AG08395 (cell line): ENCODE results near the gene MEF2A.
"Not testable (repeated sequence)": the region's sequence is repeated elsewhere in the genome, so short reads cannot be mapped to it uniquely, and the experiment has no call there.

ENCODE experiments used
- DNase-seq: peaks from one replicate; pipeline ENCODE4 v3.0.0; 2012; ENCODE audit warnings: mixed read lengths, low spot score

Gene MEF2A

GRCh38 chr15:99565299-99566156, at the start of gene MEF2A:
Gene MEF2A (plus strand): TSS chr15:99565984. CDS start chr15:99633120, 67,136 bp downstream.
- peak; percentile 96 for DNase-seq

DNA sequence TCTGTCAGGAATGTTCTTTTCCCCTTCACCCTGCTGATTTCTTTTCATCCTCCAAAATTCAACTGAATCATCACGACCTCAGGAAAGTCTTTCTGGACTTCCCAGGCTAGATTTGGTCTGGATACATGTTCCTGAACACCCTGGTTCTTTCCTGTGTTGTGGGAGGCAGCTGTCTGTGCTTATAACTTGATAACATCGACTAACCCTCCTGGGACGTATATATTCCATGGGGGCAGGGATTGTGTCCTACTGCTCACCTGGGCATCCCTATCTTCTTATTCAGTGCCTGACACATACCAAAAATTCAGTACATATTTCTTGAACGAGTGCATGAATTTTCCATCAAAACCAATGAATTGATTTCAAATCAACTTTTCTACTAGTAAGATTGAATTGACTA, 47.6 kb upstream of the MEF2A start:
- no peak for DNase-seq

DNA sequence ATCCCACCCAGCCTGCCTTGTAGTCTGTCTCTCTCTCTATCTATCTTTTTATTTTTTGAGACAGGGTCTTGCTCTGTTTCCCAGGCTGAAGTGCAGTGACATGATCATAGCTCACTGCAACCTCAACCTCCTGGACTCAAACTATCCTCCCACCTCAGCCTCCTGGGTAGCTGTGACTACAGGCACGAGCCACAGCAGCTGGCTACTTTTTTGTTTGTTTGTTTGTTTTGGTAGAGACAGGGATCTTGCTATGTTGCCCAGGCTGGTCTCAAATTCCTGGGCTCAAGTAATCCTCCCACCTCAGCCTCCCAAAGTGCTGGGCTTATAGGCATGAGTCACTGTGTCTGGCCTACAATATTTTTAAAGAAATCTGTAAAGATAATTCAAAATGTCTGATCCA, 46.4 kb upstream of the MEF2A start:
- DNase-seq: not testable (repeated sequence)

- no peak for DNase-seq
Measured at GRCh38 chr15:99522288-99522687, 43.5 kb upstream of the MEF2A start.

GRCh38 chr15:99526176-99526575, 39.6 kb upstream of the MEF2A start:
- no peak for DNase-seq

GRCh38 chr15:99526671-99527070, 39.1 kb upstream of the MEF2A start:
- no peak for DNase-seq

DNA sequence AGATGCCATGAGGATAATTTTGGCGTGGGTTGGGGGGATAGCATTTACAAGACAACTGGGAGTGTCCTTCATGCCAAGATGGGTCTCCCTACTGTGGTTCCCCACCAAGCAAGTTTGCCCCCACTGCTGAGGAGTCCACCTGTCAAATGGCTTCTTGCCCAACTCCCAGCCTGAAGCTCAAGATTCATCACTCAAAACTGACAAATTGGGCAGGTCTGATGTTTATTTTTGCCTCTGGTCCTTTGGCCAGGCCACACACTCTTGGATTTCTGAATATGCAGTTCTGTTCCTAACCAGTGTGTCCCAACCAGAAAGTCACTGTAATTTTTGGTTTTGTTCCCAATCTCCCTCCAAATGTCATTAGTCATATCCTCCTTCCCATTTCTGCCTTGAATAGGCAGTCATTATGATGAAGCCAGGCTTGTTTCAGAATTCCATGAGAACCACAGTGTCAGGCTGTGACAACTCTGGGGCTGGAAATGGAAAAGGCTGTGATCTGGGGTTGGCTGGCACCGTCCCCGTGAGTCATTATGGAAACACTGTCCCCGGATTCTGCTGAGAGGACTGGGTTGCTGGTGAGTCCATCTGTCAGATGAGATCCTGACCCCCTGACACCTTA, 29.3 kb upstream of the MEF2A start:
- DNase-seq: peak; percentile 86

DNA sequence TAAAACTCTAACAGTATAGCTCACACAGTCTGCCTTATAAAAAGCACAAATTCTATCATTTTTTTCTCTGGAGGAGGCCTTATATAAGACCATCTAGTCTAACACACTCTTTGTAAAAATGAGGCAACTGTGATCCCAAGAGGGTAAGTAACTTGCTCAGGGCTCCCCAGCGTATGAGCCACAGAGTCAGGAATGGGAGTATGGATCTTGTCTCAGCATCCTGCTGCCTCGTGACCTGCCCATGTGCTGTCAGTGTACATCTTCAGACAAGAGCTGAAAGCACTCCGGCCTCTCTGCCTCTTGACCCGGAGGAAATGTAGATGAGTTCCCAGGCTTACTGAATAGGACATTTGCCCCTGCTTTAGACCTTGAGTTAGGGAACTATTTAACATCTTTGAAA, 28.4 kb upstream of the MEF2A start:
- DNase-seq: peak; percentile 26

DNA sequence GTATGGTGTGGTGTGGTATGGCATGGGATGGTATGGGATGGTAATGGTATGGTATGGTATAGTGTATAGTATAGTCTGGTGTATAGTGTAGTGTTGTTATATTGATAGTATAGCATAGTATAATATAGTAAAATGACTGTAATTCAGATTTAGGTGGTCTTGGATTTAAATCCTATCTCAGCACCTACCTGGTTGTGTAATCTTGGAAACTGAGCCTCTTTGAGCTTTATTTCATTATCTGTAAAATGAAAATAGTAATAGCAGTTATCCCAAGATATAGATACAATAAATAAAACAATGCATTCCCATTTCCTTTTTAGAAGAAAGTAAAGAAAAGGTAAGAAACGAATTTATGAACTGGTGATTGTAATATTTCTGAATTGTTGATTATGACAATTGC, 27.5 kb upstream of the MEF2A start:
- DNase-seq: no peak

DNA sequence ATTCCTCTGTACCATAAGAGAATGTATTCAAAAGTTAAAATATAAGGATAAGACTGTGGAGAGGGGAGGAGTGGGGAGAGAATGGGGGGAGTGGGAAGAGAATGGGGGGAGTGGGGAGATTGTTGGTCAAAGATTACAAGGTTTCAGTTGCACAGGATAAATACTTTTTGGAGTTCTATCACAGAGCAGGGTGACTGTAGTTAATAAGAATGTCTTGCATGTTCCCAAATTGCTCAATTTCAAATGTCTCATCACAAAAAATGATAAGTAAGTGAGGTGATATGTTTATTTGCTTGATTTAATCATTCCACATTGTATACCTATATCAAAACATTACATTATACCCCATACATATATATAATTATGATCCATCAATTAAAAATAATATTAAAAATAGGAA, 23.0 kb upstream of the MEF2A start:
- DNase-seq: no peak

- DNase-seq: no peak
Measured at GRCh38 chr15:99545605-99546004, 20.2 kb upstream of the MEF2A start.

- no peak for DNase-seq
Measured at GRCh38 chr15:99546441-99547100, 19.2 kb upstream of the MEF2A start.

GRCh38 chr15:99547517-99547916, 18.3 kb upstream of the MEF2A start:
- no peak for DNase-seq

DNA sequence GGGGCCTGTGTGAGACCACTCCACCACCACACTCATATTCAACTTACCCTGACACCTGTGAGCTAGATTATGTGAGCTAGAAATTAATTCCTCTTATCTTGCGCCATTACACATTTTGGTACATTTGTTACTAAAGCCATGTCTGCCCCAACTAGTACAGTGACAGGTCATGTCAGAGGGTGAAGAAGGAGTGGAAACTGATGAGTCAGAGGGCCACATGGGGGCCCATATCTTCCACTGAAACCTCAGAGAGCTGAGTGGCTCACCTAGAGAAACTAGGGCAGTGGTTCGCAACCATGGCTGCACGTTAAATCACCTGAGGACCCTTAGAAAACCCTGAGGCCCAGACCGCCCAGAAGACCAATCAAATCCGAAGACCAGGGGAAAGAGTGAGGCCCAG, 15.7 kb upstream of the MEF2A start:
- DNase-seq: no peak

GRCh38 chr15:99552111-99552510, 13.7 kb upstream of the MEF2A start:
- DNase-seq: no peak

DNA sequence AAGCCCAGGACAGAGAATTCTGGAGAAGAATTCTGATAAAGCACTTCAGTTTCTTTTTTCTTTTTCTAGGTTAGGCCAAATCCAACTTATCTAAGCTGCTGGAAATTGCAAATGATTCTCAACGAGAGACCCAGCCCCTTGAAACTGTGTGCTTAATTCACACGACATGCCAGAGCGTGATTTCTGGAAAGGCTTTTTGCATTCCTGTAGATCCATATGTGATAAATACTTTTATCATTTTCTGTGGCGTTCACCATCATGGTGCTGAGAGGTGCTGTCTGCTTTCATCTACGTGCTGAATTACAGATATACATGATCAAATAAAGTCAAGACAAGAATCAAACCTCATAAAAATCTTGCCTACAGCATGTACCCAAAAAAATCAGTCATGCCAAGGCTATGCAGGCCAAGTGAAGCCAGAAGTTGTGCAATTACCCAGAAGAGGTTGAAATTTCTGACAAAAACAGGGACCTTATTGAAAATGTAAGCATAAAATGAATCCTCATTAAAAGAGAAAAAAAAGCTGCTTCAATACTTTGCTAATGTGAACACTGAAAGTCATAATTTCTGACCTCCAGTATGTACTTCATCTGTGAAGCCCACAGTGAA, 10.8 kb upstream of the MEF2A start:
- no peak for DNase-seq

- no peak for DNase-seq
Measured at GRCh38 chr15:99556011-99556410, 9.8 kb upstream of the MEF2A start.

DNA sequence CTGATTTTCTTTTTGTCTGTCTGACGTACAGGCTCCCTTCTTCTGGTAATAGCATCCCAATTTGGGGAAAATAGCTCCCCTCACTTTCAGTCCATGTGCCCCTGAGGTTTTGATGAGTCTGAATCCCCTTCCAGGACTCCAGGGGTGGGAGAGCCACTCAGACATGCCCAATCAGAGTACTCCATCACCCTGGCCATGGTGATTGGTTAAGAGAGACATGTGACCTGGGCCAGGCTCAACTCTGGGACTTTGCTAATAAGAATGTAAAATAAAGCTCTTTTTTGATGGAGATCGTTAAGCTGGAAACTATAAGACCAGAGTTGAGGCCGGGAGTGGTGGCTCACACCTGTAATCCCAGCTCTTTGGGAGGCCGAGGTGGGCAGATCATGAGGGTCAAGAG, 9.2 kb upstream of the MEF2A start:
- DNase-seq: no peak

DNA sequence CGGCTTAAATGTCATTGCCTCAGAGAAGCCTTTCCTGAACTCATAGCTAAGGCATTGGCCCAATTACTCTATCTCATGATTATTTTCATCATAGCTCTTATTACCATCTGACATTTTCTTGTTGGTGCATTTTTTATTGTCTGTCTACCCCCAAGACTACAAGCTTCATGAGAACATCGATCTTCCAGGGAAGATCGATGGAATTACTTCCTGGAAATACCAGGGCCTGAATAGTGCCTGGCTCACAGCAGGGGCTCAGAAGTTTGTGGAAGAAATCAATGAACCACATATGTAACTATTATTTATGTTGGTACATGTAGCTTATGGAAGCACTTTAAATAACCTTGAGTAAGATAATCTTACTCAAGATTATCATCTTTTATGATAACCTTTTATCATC, 7.7 kb upstream of the MEF2A start:
- DNase-seq: no peak

- no peak for DNase-seq
Measured at GRCh38 chr15:99558571-99558970, 7.2 kb upstream of the MEF2A start.

- no peak for DNase-seq
Measured at GRCh38 chr15:99561476-99562230, 4.1 kb upstream of the MEF2A start.

DNA sequence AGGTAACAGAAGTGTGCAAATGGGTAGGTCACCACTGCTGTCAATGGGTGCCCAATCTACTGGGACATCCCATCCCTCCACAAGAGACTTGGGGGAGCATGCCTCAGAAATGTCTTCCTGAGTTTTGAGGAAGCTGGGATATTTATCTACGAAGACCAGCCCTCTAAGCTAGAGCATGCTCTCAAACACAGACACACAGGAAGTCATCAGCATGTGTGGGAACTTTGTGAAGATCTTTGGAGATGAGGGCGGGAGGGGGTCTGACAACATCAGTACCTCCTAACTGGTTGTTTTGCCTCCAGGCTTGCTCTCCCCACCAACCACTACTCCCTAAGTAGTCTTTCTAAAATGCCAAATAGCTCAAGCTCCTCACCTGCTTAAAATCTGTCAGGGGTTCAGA, 3.5 kb upstream of the MEF2A start:
- DNase-seq: no peak
